SH-SY5Y (cell line): ENCODE results near the gene USP15.

ENCODE experiments used
- GATA2 ChIP-seq: IDR thresholded peaks from 2 replicates; pipeline ENCODE4 v1.6.1; 2011; ENCODE audit warnings: mild to moderate bottlenecking, low read depth, low read length
- GATA3 ChIP-seq: IDR thresholded peaks from 2 replicates; pipeline ENCODE4 v1.6.1; 2011; ENCODE audit warnings: low read depth, mild to moderate bottlenecking, low read length, moderate library complexity

DNA sequence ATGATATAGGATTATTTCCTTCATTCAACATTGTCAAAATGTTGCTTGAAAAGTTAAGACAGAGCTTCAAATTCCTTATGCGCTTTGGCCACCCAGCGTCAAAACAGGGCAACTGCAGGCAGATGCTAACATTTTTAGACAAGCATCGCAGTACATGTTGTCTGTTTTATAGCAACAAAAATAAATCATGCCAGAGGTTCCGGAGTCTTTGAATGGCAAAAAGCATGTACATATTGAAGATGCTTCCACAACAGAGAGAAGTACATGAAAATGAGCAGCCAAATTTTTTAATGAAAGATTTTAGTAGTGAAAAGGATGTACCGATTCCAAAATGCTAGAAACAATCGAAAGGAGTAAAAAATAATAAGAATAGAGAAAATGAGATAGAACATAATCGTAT lies 49.8 kb upstream of the USP15 start:
- TF ChIP-seq GATA2: no peak
- TF ChIP-seq GATA3: no peak
